ENCODE measurements around the gene CDKL2.
A peak's percentile ranks its signal among the peaks of the same experiment; 100 is the strongest.

The CDKL2 gene

GRCh38 chr4:75639124-75639695 lies 8.9 kb upstream of the CDKL2 start:
- no peak for DNase-seq (ENCODE audit: low spot score)

- no peak for DNase-seq (ENCODE audit: low spot score)
These were observed 7.5 kb upstream of the CDKL2 start for GRCh38 chr4:75637827-75638226.

- DNase-seq (ENCODE audit: low spot score): no peak
These were observed 6.8 kb upstream of the CDKL2 start for GRCh38 chr4:75637176-75637575.

- peak; percentile 11 for DNase-seq (ENCODE audit: low spot score)
These were observed 4.6 kb upstream of the CDKL2 start for GRCh38 chr4:75634951-75635350.

- no peak for DNase-seq (ENCODE audit: low spot score)
These were observed 4.0 kb upstream of the CDKL2 start for GRCh38 chr4:75634281-75634680.

- peak; percentile 14 for DNase-seq (ENCODE audit: low spot score)
These were observed 3.5 kb upstream of the CDKL2 start for GRCh38 chr4:75633846-75634245.

GRCh38 chr4:75630937-75631329 lies 605 bp upstream of the CDKL2 start:
- no peak for DNase-seq (ENCODE audit: low spot score)

GRCh38 chr4:75629239-75629638 lies 1.1 kb downstream of the CDKL2 start:
- no peak for DNase-seq (ENCODE audit: low spot score)

- DNase-seq (ENCODE audit: low spot score): no peak
These were observed 7.3 kb downstream of the CDKL2 start for GRCh38 chr4:75623026-75623425.

- DNase-seq (ENCODE audit: low spot score): no peak
These were observed 8.6 kb downstream of the CDKL2 start for GRCh38 chr4:75621715-75622114.

- DNase-seq (ENCODE audit: low spot score): no peak
These were observed 18.0 kb downstream of the CDKL2 start for GRCh38 chr4:75612306-75612705.

GRCh38 chr4:75605928-75606327 lies 24.4 kb downstream of the CDKL2 start:
- no peak for DNase-seq (ENCODE audit: low spot score)

- DNase-seq (ENCODE audit: low spot score): no peak
These were observed 30.7 kb downstream of the CDKL2 start for GRCh38 chr4:75599647-75600046.

- DNase-seq (ENCODE audit: low spot score): peak; percentile 16
These were observed 31.9 kb downstream of the CDKL2 start for GRCh38 chr4:75598390-75598789.

GRCh38 chr4:75596061-75596460 lies 34.3 kb downstream of the CDKL2 start:
- no peak for DNase-seq (ENCODE audit: low spot score)

- DNase-seq (ENCODE audit: low spot score): no peak
These were observed 36.9 kb downstream of the CDKL2 start for GRCh38 chr4:75593393-75593792.

- no peak for DNase-seq (ENCODE audit: low spot score)
These were observed 46.3 kb downstream of the CDKL2 start for GRCh38 chr4:75584067-75584466.

- no peak for DNase-seq (ENCODE audit: low spot score)
These were observed 62.6 kb downstream of the CDKL2 start for GRCh38 chr4:75567725-75568124.

GRCh38 chr4:75566911-75567310 lies 63.4 kb downstream of the CDKL2 start:
- DNase-seq (ENCODE audit: low spot score): no peak

- no peak for DNase-seq (ENCODE audit: low spot score)
These were observed 64.8 kb downstream of the CDKL2 start for GRCh38 chr4:75565481-75565880.

GRCh38 chr4:75564023-75564422 lies 66.3 kb downstream of the CDKL2 start:
- no peak for DNase-seq (ENCODE audit: low spot score)

- DNase-seq (ENCODE audit: low spot score): no peak
These were observed 68.5 kb downstream of the CDKL2 start for GRCh38 chr4:75561789-75562188.

GRCh38 chr4:75557696-75558095 lies 72.6 kb downstream of the CDKL2 start:
- DNase-seq (ENCODE audit: low spot score): no peak

- peak; percentile 22 for DNase-seq (ENCODE audit: low spot score)
These were observed 74.8 kb downstream of the CDKL2 start, which contains the start of gene ODAPH for GRCh38 chr4:75555294-75556164. TSS of gene ODAPH (plus strand) at chr4:75556066. CDS start at chr4:75556083, 17 bp downstream.

Measured in hepatic stellate cell (primary cell).